ENCODE data around the gene RBMS1. TPM values are rescaled to one million over a fixed set of nuclear protein-coding genes. Genes with fewer than 3 reads are reported as not detected.
A peak's percentile ranks its signal among the peaks of the same experiment; 100 is the strongest.

The RBMS1 gene
- total and polyA plus RNA-seq, 2 of the 13 experiments (the other 11 are each of a cell fraction or from before 2014, with no cell fraction given): 55.5 to 110 TPM

- TF ChIP-seq MBD4 (IDR thresholded peaks at IDR 0.05; ENCODE audit: borderline replicate concordance, low read length) (no peak), ZNF292 (CRISPR knock-in tag; IDR thresholded peaks at IDR 0.05; ENCODE audit: borderline replicate concordance, low read depth) (peak; percentile 68), ZBTB44 (CRISPR knock-in tag; IDR thresholded peaks at IDR 0.05) (no peak), ZNF343 (CRISPR knock-in tag; IDR thresholded peaks at IDR 0.05) (peak; percentile 88), ZNF260 (CRISPR knock-in tag; IDR thresholded peaks at IDR 0.05; ENCODE audit: borderline replicate concordance, low read depth) (0 out of 2 replicates have a peak, but pooled peaks have one; percentile 31), ZNF543 (CRISPR knock-in tag; IDR thresholded peaks at IDR 0.05) (peak; percentile 87), AKNA (CRISPR knock-in tag; IDR thresholded peaks at IDR 0.05; ENCODE audit: borderline replicate concordance) (no peak), ZC3H4 (CRISPR knock-in tag; IDR thresholded peaks at IDR 0.05; ENCODE audit: borderline replicate concordance) (no peak; the same call in 1 of the 2 replicates), ZNF720 (CRISPR knock-in tag; IDR thresholded peaks at IDR 0.05) (no peak), KLF15 (CRISPR knock-in tag; IDR thresholded peaks at IDR 0.05; ENCODE audit: borderline replicate concordance) (no peak; the same call in 1 of the 2 replicates), ZBTB10 (CRISPR knock-in tag; IDR thresholded peaks at IDR 0.05; ENCODE audit: borderline replicate concordance) (no peak), ZNF574 (CRISPR knock-in tag; IDR thresholded peaks at IDR 0.05) (peak; percentile 69), KMT2B (CRISPR knock-in tag; IDR thresholded peaks at IDR 0.05) (peak; percentile 18; the same call in 1 of the 2 replicates)
Observed at GRCh38 chr2:160269803-160270570, 223.6 kb downstream of the RBMS1 start (continued).

Data from HepG2 (cell line).